PC-3 (cell line): ENCODE measurements around the gene PTPRE.

Source experiments
- CTCF ChIP-seq: fragments of 300-600 bp; sonication (generic); conservative IDR thresholded peaks from 2 replicates; pipeline ENCODE4 v1.5.1; 2017; ENCODE audit warnings: antibody characterized with exemption, low read depth, mild to moderate bottlenecking, low read length
- EZH2 ChIP-seq: fragments of 300-600 bp; sonication (generic); IDR thresholded peaks from one replicate; pipeline ENCODE4 v1.6.1; 2017; ENCODE audit warnings: antibody characterized with exemption, mild to moderate bottlenecking, low read length; ENCODE audit not compliant: unreplicated experiment

GRCh38 chr10:127984945-127985344, 78.0 kb downstream of the PTPRE start:
- TF ChIP-seq CTCF (no peak), EZH2 (no peak)
